Effector memory CD4-positive, alpha-beta T cell (primary cell): ENCODE measurements around the gene SHROOM2.
"Not testable (repeated sequence)": the region's sequence is repeated elsewhere in the genome, so short reads cannot be mapped to it uniquely, and the experiment has no call there.

ENCODE experiments used
- DNase-seq, 3 donors: peaks; one replicate each; pipeline ENCODE4 v3.0.0-alpha.2; 2020
- H3K27ac ChIP-seq: 2 replicates; pipeline ENCODE4 v1.7.0; 2013; ENCODE audit warnings: mild to moderate bottlenecking, low read length, moderate library complexity; ENCODE audit not compliant: insufficient read depth, poor library complexity, severe bottlenecking
- H3K27me3 ChIP-seq: replicated peaks from 2 replicates; pipeline ENCODE4 v1.7.0; 2013; ENCODE audit warnings: mild to moderate bottlenecking, low read length; ENCODE audit not compliant: insufficient read depth, control insufficient read depth, poor library complexity, severe bottlenecking
- H3K36me3 ChIP-seq: 2 replicates; pipeline ENCODE4 v1.7.0; 2013; ENCODE audit warnings: mild to moderate bottlenecking, low read length, moderate library complexity; ENCODE audit not compliant: control insufficient read depth, insufficient read depth
- H3K4me1 ChIP-seq: 2 replicates; pipeline ENCODE4 v1.7.0; 2013; ENCODE audit warnings: low read length, mild to moderate bottlenecking; ENCODE audit not compliant: control insufficient read depth, insufficient read depth, poor library complexity, severe bottlenecking
- H3K4me3 ChIP-seq: 2 replicates; pipeline ENCODE4 v1.7.0; 2013; ENCODE audit warnings: low read length, low read depth, mild to moderate bottlenecking; ENCODE audit not compliant: insufficient read depth, poor library complexity, severe bottlenecking
- H3K9me3 ChIP-seq: 2 replicates; pipeline ENCODE4 v1.7.0; 2013; ENCODE audit warnings: mild to moderate bottlenecking, low read length, moderate library complexity; ENCODE audit not compliant: control insufficient read depth

Gene SHROOM2

DNA sequence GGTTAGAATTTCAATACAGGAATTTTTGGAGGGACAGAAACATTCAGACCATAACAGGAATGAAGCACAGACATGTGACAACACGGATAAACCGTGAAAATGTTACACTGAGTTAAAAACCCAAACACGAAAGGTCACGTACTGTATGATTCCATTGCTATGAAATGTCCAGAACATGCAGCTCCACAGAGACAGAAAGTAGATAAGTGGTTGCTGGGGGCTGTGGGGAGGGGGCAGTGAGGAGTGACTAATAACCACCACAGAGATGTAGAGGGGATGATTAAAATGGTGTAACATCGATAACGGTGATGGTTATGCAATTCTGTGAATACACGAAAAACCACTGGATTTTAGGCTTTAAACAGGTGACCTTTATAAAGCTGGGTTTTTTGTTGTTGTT, 28.9 kb upstream of the SHROOM2 start:
- Histone ChIP-seq H3K36me3 (no peaks in the 10 kb centered on the region), H3K9me3 (no peaks in the 10 kb centered on the region), H3K27me3 (no peaks in the 10 kb centered on the region), H3K27ac (no peak overlapping the region), H3K4me3 (no peak overlapping the region), H3K4me1 (no peaks in the 10 kb centered on the region)
- DNase-seq: no peak

DNA sequence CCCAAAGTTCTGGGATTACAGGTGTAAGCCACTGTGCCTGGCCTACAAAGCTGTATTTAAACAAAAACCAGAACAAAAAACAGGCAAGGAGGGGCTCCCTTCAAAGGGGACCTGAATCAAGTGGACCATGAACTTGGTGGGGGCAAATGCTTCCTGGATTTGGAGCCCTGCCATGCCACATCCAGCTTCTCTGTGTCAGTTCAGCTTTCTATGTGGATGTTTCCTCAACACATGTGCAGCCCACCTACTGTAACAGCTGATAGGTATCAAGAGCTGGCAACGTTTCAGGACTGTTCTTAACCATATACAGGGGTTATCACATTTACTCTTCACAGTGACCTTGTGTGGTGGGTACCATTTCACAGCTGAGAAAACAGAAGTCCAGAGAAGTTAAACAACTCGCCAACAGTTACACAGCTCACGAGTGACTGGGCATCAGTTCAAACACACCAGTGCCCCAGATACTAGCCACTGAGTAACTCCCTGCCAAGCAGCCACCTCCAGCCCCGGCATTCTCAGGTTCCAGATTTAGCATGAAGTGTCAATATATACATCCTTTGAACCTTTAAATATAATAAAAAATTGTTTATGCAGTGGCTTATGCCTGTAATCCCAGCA, 28.1 kb upstream of the SHROOM2 start:
- H3K9me3 ChIP-seq: no peaks in the 10 kb centered on the region
- no peaks in the 10 kb centered on the region for H3K4me1 ChIP-seq
- no peak for DNase-seq
- H3K27me3 ChIP-seq: no peaks in the 10 kb centered on the region
- H3K4me3 ChIP-seq: no peak overlapping the region
- H3K36me3 ChIP-seq: no peaks in the 10 kb centered on the region
- H3K27ac ChIP-seq: no peak overlapping the region

DNA sequence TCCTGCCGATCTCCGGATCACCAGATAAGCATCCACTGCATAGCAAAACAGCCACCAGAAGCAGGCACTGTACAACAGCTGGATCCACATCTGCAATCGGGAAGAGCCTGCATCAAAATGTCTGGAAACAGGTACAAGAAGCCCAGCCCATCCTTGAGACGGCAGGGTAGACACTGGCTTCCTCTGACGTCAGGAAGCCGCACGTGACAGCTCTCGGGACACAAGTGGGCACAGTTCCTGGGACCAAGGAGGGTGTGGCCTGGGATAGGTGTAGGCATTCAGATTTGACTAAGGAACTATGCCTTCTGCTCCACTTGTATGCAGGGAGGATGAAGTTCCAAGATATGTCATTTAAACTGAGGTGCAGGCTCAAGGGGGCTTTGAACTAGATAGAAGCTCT, 26.9 kb upstream of the SHROOM2 start:
- no peaks in the 10 kb centered on the region for H3K9me3 ChIP-seq
- no peak overlapping the region for H3K27ac ChIP-seq
- no peak overlapping the region for H3K4me3 ChIP-seq
- no peaks in the 10 kb centered on the region for H3K36me3 ChIP-seq
- no peaks in the 10 kb centered on the region for H3K27me3 ChIP-seq
- DNase-seq: no peak
- H3K4me1 ChIP-seq: no peaks in the 10 kb centered on the region

DNA sequence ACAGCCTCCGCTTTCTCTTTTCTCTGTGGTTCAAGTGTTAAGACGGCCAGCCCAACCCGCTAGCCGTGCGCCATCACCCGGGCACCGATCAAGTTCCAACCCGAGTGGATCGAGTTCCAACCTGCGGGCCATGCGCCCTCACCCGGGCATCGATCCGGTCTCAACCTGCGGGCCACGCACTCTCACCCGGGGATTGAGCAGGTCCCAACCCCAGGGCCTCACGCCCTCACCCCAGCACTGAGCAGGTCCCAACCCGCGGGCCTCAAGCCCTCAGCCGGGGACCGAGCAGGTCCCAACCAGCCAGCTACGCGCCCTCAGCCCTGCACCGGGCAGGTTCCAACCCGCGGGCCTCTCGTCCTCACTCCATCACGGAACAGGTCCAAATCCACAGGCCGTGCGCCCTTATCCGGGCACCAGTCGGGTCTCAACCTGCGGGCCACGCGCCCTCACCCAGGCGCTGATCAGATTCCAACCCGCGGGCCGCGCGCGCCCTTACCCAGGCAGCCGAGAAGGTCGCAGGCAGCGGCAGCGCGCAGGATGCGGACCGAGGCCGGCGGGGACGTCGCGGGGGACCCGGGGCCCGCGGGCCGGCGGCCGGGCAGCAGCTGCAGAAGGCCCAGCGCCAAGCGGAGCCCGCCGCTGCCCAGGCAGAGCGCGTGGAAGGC, 21.0 kb upstream of the SHROOM2 start:
- no peak overlapping the region for H3K27ac ChIP-seq
- H3K9me3 ChIP-seq: no peaks in the 10 kb centered on the region
- no peaks in the 10 kb centered on the region for H3K27me3 ChIP-seq
- H3K4me3 ChIP-seq: no peak overlapping the region
- H3K4me1 ChIP-seq: no peaks in the 10 kb centered on the region
- no peak for DNase-seq
- no peaks in the 10 kb centered on the region for H3K36me3 ChIP-seq

DNA sequence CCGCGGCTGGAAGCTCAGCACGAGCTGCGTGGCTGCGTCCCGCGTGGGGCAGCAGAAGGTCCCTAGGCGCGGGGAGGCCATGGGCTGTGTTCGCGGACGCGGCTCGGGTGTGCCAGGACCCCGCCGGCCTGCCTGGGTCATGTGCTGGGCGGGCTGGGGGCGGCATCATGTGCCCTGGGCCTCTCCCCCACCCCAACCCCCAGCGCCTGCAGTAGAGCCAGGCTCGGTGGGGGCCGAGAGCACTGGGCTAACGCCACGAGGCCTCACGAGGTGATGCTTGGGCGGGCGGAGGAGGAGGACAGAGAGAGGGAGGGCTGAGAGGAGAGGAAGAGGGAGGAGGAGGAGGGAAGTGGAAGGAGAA, 20.5 kb upstream of the SHROOM2 start, which contains the start of gene GPR143:
Gene GPR143 (minus strand): TSS at position 111 of the 361 bp plus-strand sequence. CDS start 30 bp downstream, at position 81.
- no peak for DNase-seq
- Histone ChIP-seq H3K27me3 (no peaks in the 10 kb centered on the region), H3K4me3 (no peak within 1 kb of the TSS)

DNA sequence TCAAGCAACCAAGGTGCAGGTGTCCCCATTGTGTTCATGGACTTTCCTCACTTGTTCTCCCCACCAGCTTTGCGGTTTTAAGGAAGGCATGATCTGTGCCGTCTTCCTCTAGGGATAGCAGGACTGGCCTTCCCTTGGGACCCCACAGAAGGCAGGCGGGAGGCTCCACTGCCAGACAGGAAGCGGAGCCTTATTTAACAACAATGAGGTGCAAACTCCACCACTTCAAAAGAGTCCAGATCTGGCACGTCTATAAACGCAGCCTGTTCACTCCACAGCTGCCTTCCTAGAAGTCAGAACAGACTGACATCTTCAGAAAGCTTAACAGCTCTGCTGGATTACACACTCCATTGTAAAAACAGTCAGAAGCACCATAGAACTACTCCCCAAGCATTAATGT, 18.9 kb upstream of the SHROOM2 start:
- H3K9me3 ChIP-seq: no peaks in the 10 kb centered on the region
- no peaks in the 10 kb centered on the region for H3K36me3 ChIP-seq
- no peaks in the 10 kb centered on the region for H3K4me1 ChIP-seq
- no peak overlapping the region for H3K4me3 ChIP-seq
- no peak overlapping the region for H3K27ac ChIP-seq
- H3K27me3 ChIP-seq: no peaks in the 10 kb centered on the region
- DNase-seq: no peak

More for the DNA sequence above, 20.5 kb upstream of the SHROOM2 start, which contains the start of gene GPR143:
- no peaks in the 10 kb centered on the region for H3K9me3 ChIP-seq
- no peak within 1 kb of the TSS for H3K27ac ChIP-seq
- H3K36me3 ChIP-seq: no peaks in the 10 kb centered on the region
- no peaks in the 10 kb centered on the region for H3K4me1 ChIP-seq

DNA sequence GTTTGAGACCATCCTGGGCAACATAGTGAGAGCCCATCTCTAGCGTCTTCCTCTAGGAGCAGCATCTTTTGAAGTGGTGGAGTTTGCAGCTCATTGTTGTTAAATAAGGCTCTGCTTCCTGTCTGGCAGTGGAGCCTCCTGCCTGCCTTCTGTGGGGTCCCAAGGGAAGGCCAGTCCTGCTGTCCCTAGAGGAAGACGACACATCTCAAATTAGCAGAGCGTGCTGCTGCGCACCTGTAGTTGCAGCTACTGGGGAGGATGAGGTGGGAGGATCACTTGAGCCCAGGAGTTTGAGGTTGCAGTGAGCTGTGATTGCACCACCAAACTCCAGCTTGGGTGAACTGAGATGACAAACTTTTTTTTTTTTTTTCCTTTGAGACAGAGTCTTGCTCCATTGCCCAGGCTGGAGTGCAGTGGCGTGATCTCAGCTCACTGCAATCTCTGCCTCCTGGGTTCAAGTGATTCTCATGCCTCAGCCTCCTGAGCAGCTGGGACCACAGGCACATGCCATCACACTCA, 17.8 kb upstream of the SHROOM2 start:
- H3K36me3 ChIP-seq, H3K27me3 ChIP-seq, DNase-seq, H3K27ac ChIP-seq, H3K4me3 ChIP-seq, H3K4me1 ChIP-seq, H3K9me3 ChIP-seq: not testable (repeated sequence)

DNA sequence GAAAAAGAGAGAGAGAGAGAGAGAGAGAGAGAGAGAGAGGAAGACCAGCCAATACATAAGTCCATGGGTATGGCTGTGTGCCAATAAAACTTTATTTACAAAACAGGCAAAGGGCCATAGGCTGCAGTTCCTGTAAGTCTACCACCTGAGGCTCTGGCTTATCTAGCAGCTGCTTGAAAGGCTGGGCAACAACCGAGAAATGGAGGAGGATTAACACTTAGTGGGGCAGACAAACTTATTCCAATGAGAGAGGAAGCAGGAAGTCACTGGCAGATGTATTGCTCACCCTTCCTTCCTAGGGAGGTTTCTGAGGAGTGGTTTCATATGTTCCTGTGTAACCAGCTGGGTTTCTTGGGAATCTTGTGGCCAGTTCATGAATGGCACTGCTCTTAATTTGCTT, 15.9 kb upstream of the SHROOM2 start:
- no peak overlapping the region for H3K4me3 ChIP-seq
- H3K27ac ChIP-seq: no peak overlapping the region
- H3K27me3 ChIP-seq: no peaks in the 10 kb centered on the region
- DNase-seq: no peak
- no peaks in the 10 kb centered on the region for H3K9me3 ChIP-seq
- no peaks in the 10 kb centered on the region for H3K4me1 ChIP-seq
- no peaks in the 10 kb centered on the region for H3K36me3 ChIP-seq

DNA sequence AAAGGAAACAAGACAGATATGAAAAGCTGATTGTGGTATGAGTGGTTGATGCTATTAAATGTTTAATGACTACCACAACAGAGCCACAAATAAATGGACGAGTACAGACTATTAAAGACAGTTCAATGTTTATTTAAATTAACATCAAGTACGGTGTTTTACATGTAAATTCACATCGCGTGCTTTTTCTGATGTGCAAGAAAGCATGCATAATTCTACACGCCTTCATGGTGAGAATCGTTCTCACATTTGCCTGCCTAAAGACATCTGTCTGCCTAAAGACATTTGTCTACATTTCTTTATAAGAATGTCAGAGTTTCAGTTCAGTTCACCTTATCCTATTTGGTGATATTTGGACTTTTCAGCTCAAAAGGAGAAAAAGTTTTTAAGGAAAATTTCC, 13.3 kb upstream of the SHROOM2 start:
- Histone ChIP-seq H3K4me1 (no peaks in the 10 kb centered on the region), H3K27me3 (no peaks in the 10 kb centered on the region), H3K27ac (no peak overlapping the region), H3K4me3 (no peak overlapping the region), H3K36me3 (no peaks in the 10 kb centered on the region), H3K9me3 (no peaks in the 10 kb centered on the region)
- no peak for DNase-seq

DNA sequence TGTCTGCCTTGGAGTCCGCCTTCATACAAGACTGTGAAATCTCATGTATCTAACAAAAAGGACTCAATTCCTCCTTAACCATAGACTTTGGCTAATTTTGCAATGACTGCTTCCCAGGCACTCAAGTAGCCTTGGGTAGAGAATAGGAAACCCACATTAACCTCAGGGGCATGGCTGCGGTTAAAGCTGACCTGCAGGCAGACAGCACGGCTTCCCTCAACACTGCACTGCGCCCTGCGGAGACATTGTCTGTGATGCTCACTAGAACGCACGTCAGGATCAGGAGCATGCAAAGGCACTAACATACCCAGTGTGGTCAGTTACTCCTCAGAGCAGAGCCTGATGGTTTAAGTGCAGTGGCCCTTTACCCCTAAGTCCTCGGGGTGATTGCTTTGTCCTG, 10.3 kb upstream of the SHROOM2 start:
- DNase-seq: no peak
- no peaks in the 10 kb centered on the region for H3K4me1 ChIP-seq
- no peak overlapping the region for H3K4me3 ChIP-seq
- no peaks in the 10 kb centered on the region for H3K36me3 ChIP-seq
- H3K27me3 ChIP-seq: no peaks in the 10 kb centered on the region
- no peaks in the 10 kb centered on the region for H3K9me3 ChIP-seq
- H3K27ac ChIP-seq: no peak overlapping the region
